COLO668 (cell line): Measurements from ENCODE around the gene PAXIP1.
"Not testable (repeated sequence)": the region's sequence is repeated elsewhere in the genome, so short reads cannot be mapped to it uniquely, and the experiment has no call there.

Source experiments
- DNase-seq: peaks from one replicate; lab custom pipeline; 2025; ENCODE audit not compliant: unreplicated experiment; lab: John Stamatoyannopoulos, UW

PAXIP1 gene

GRCh38 chr7:155003092-155003375 lies at the start of gene PAXIP1:
PAXIP1 (minus strand) TSS chr7:155003124; CDS start chr7:155002929, 195 bp downstream.
- peak; percentile 84 for DNase-seq

GRCh38 chr7:155051355-155051754 lies 48.4 kb upstream of the PAXIP1 start:
- no peak for DNase-seq

GRCh38 chr7:155048006-155048405 lies 45.1 kb upstream of the PAXIP1 start:
- no peak for DNase-seq

GRCh38 chr7:155043756-155044155 lies 40.8 kb upstream of the PAXIP1 start:
- no peak for DNase-seq

GRCh38 chr7:155038335-155038734 lies 35.4 kb upstream of the PAXIP1 start:
- DNase-seq: no peak

- DNase-seq: not testable (repeated sequence)
Observed at GRCh38 chr7:155034495-155034894, 31.6 kb upstream of the PAXIP1 start.

GRCh38 chr7:155032978-155033377 lies 30.1 kb upstream of the PAXIP1 start:
- no peak for DNase-seq

GRCh38 chr7:155027879-155028278 lies 25.0 kb upstream of the PAXIP1 start:
- no peak for DNase-seq

- no peak for DNase-seq
Observed at GRCh38 chr7:155021699-155022145, 18.8 kb upstream of the PAXIP1 start.

- DNase-seq: no peak
Observed at GRCh38 chr7:155020996-155021395, 18.1 kb upstream of the PAXIP1 start.

- DNase-seq: no peak
Observed at GRCh38 chr7:155017834-155018233, 14.9 kb upstream of the PAXIP1 start.

- DNase-seq: no peak
Observed at GRCh38 chr7:155011086-155011485, 8.2 kb upstream of the PAXIP1 start.

- peak; percentile 7 for DNase-seq
Observed at GRCh38 chr7:155009570-155010157, 6.7 kb upstream of the PAXIP1 start.

- DNase-seq: no peak
Observed at GRCh38 chr7:155007947-155008346, 5.0 kb upstream of the PAXIP1 start.

- peak; percentile 89 for DNase-seq
Observed at GRCh38 chr7:155003376-155004214, 671 bp upstream of the PAXIP1 start.

- DNase-seq: peak; percentile 75
Observed at GRCh38 chr7:155002411-155003091, 373 bp downstream of the PAXIP1 start.

GRCh38 chr7:155001756-155002410 lies 1.0 kb downstream of the PAXIP1 start:
- DNase-seq: no peak

- DNase-seq: peak; percentile 21
Observed at GRCh38 chr7:155000795-155001194, 2.1 kb downstream of the PAXIP1 start.

- no peak for DNase-seq
Observed at GRCh38 chr7:154998481-154998880, 4.4 kb downstream of the PAXIP1 start.

GRCh38 chr7:154997840-154998370 lies 5.0 kb downstream of the PAXIP1 start:
- DNase-seq: no peak

- DNase-seq: no peak
Observed at GRCh38 chr7:154996756-154997155, 6.2 kb downstream of the PAXIP1 start.
